HG03039 (cell line): Measurements from ENCODE around the gene C16orf54.
A peak's percentile ranks its signal among the peaks of the same experiment; 100 is the strongest.
"Not testable (repeated sequence)": the region's sequence is repeated elsewhere in the genome, so short reads cannot be mapped to it uniquely, and the experiment has no call there.

Experiments used
- ATAC-seq: cut with Tn5 transposase; IDR thresholded peaks from one replicate; pipeline ENCODE4 v1.9.1; 2021; ENCODE audit warnings: mild to moderate bottlenecking, moderate library complexity; ENCODE audit not compliant: unreplicated experiment

C16orf54 gene

GRCh38 chr16:29743475-29743826, 2.3 kb downstream of the C16orf54 start:
- no peak for ATAC-seq

- ATAC-seq, result no peak
These were observed 3.0 kb downstream of the C16orf54 start for GRCh38 chr16:29742683-29743275.

- ATAC-seq, result not testable (repeated sequence)
These were observed 5.2 kb downstream of the C16orf54 start for GRCh38 chr16:29740630-29741015.

GRCh38 chr16:29739927-29740629, 5.7 kb downstream of the C16orf54 start:
- not testable (repeated sequence) for ATAC-seq

DNA sequence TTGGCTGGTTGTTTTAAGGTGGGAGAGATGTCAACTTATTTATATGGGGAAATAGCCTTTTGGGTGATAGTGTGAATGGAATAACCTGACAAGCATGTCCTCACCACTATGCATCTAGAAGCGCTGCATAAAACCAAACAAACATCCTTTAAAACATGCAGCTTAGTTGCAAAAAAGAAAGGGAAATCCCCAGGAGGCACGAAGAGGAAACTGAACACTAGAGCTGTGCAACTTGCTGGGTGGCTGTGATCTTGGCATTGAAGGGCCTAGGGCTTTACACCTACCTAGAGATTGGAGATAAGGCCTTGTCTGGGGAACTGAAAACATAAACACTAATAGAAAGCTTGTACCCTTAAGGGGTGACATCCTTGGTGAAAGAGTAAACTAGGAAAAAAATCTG, 7.3 kb downstream of the C16orf54 start:
- ATAC-seq, result no peak

DNA sequence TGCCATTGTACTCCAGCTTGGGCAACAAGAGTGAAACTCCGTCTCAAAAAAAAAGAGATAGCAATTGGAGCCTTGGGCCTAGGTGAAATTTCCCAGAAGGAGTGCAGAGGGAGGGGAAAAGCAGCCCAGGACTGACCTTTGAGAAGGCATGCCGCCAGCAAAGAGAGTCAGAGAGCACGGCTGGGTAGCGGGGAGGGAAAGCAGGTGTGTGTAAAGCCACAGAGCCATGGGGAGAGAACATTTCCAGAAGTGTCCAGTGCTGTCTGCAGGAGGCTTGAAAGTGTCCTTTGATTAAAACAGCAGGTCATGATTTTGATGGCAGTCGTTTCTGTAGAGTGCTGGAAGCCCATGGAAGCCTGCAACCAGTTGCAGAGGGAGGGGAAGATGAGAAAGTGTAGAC, 8.1 kb downstream of the C16orf54 start:
- no peak for ATAC-seq

DNA sequence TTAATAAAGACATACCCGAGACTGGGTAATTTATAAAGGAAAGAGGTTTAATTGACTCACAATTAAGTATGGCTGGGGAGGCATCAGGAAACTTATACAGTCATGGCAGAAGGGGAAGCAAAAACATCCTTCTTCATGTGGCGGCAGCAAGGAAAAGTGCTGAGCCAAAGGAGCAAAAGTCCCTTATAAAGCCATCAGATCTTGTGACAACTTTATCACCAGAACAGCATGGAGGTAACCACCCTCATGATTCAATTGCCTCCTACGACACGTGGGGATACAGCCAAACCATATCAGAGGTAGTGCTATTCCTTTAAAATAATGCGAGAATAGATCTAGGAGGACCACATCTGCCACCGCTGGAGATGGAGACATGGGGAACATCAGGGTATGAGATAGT, 9.0 kb downstream of the C16orf54 start:
- no peak for ATAC-seq

- no peak for ATAC-seq
These were observed 9.7 kb downstream of the C16orf54 start for GRCh38 chr16:29736112-29736511.

GRCh38 chr16:29734786-29735185, 11.0 kb downstream of the C16orf54 start:
- no peak for ATAC-seq

DNA sequence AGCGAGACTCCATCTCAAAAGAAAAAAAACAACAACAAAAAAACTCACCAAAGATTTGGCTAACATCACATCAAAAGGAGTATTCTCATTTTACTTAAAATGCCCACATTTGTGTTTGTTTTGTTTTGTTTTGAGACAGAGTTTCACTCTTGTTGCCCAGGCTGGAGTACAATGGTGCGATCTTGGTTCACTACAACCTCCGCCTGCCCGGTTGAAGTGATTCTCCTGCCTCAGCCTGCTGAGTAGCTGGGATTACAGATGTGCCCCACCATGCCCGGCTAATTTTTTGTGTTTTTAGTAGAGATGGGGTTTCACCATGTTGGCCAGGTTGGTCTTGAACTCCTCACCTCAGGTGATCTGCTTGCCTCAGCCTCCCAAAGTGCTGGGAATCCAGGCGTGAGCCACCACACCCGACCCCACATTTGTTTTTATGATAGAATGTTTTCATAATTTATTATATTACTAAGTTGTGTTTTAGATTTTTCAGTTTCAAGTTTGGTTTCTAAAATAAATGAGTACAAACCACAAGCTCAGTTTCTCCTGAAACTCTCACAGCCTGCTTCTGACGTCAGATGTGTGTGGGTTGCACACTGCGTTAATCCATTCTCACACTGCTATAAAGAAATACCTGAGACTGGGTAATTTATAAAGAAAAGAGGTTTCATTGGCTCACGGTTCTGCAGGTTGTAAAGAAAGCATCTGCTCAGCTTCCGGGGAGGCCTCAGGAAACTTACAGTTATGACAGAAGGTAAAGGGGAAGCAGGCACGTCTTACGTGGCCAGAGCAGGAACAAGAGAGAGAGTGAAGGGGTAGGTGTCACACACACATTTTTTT, 13.8 kb downstream of the C16orf54 start:
- ATAC-seq, result peak; percentile 65

- no peak for ATAC-seq
These were observed 15.1 kb downstream of the C16orf54 start for GRCh38 chr16:29730649-29731048.

GRCh38 chr16:29729116-29729521, 16.7 kb downstream of the C16orf54 start:
- ATAC-seq, result no peak

- ATAC-seq, result no peak
These were observed 18.3 kb downstream of the C16orf54 start for GRCh38 chr16:29727452-29727851.

DNA sequence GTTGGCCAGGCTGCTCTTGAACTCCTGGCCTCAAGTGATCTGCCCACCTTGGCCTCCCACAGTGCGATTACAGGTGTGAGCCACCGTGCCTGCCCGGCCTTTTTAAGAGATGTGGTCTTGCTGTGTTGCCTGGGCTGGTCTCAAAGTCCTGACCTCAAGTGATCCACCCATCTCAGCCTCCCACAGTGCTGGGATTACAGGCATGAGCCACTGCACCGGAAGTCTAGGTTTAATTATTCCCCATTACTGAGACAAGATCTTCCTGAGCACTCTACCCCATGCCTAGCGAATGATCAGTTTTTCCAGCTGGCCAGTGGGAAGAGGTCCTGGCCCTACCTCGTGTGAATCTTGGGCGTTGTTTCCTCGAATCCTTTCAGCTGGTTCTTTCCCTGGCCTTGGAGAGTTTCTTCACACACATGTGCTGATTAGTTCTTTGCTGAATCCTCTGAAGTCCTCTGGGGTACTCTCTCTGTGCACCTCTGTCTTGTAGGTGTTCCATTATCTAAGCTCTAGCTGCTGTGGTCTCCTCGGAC, 18.9 kb downstream of the C16orf54 start:
- ATAC-seq, result no peak

- ATAC-seq, result not testable (repeated sequence)
These were observed 24.5 kb downstream of the C16orf54 start for GRCh38 chr16:29721167-29721879.

GRCh38 chr16:29720703-29721102, 25.1 kb downstream of the C16orf54 start:
- ATAC-seq, result no peak

DNA sequence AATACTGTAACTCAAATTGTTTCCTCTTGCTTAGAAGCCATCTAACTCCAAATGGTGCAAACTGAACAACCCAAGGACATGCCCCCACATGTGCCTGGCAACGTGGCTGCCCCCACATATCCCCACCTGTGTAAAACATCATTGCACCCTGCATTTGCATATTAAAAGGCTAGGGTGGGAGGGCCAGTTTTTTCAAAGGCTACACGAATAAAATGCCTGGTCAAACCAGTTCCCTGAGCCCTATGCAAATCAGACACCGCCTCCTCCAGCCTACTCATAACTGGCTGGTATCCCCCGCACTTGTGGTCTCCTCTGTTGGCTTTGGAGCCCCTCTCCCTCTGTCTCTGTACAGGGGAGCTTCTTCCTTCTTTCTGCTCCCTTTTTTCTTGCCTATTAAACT, 26.7 kb downstream of the C16orf54 start:
- ATAC-seq, result no peak

DNA sequence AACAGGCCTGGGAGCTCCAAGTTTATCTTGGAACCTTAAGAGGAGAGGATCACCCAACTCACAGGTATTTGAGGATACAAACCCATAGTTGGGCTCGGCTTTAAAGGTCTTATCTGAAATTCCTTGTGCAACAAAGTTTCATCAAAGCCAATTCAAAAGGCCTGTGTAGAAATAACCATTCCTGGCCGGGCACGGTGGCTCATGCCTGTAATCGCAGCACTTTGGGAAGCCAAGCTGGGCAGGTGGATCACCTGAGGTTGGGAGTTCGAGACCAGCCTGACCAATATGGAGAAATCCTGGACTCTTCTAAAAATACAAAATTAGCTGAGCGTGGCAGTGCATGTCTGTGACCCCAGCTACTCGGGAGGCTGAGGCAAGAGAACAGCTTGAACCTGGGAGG, 28.7 kb downstream of the C16orf54 start:
- no peak for ATAC-seq

- no peak for ATAC-seq
These were observed 30.8 kb downstream of the C16orf54 start for GRCh38 chr16:29714972-29715371.

GRCh38 chr16:29714396-29714795, 31.4 kb downstream of the C16orf54 start:
- ATAC-seq, result no peak

DNA sequence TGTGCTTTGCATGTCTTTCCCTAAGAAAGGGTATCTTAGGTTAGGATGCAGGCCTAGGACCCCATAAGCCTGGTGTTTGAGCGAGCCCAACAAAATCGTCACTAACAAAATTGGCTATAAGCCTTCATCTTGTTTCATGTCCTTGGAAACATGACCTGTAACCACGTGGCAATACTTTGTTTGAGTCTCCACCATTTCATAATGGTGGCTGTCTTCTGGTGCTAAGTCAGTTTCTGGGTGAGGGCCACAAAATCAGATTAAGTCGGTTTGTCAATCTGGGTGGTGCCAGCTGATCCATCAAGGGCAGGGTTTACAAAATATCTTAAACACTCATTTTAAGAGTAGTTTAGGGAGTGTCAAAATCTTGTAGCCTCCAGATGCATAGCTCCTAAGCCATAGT, 33.0 kb downstream of the C16orf54 start:
- no peak for ATAC-seq
